Type B pancreatic cell (in vitro differentiated cells): Measurements from ENCODE around the gene TMEM213. TPM values are rescaled to one million over a fixed set of nuclear protein-coding genes. Genes with fewer than 3 reads are reported as not detected.

Source experiments
- DNase-seq: peaks from one replicate; pipeline ENCODE4 v3.0.0; 2021; ENCODE audit warnings: mixed read lengths; ENCODE audit not compliant: unreplicated experiment; ENCODE audit errors: extremely low spot score
- H3K27ac Mint-ChIP-seq: 2 replicates; pipeline ENCODE4 v1.8.0; 2021; ENCODE audit warnings: mild to moderate bottlenecking, mixed read lengths
- H3K27me3 Mint-ChIP-seq: 2 replicates; pipeline ENCODE4 v1.8.0; 2021; ENCODE audit warnings: mixed read lengths
- H3K36me3 Mint-ChIP-seq: 2 replicates; pipeline ENCODE4 v1.8.0; 2021; ENCODE audit warnings: mixed read lengths
- H3K4me1 Mint-ChIP-seq: one replicate; pipeline ENCODE4 v1.8.0; 2021; ENCODE audit warnings: mixed read lengths; ENCODE audit not compliant: unreplicated experiment
- H3K4me3 Mint-ChIP-seq: 2 replicates; pipeline ENCODE4 v1.8.0; 2021; ENCODE audit warnings: mild to moderate bottlenecking, mixed read lengths
- H3K9me3 Mint-ChIP-seq: 2 replicates; pipeline ENCODE4 v1.8.0; 2021; ENCODE audit warnings: mixed read lengths
- CTCF ChIP-seq: fragments of 200-600 bp; sonication (generic); conservative IDR thresholded peaks from 2 replicates; pipeline ENCODE4 v1.5.0; 2021; ENCODE audit warnings: antibody characterized with exemption, mild to moderate bottlenecking
- total RNA-seq: library from RNA; stranded (reverse); gene quantifications from 2 replicates; pipeline ENCODE4 v1.2.1, GENCODE V29; 2021; ENCODE audit warnings: low replicate concordance

The TMEM213 gene
- total RNA-seq, 1 donor from 2014 or later = not detected

GRCh38 chr7:138849701-138850100, 51.9 kb downstream of the TMEM213 start:
- Mint-ChIP-seq H3K4me1 (peaks cover 14% of the 10 kb centered on the region), H3K27me3 (no peaks in the 10 kb centered on the region), H3K9me3 (no peaks in the 10 kb centered on the region), H3K36me3 (peaks cover 33% of the 10 kb centered on the region), H3K4me3 (no peak overlapping the region), H3K27ac (no peak overlapping the region)
- TF ChIP-seq CTCF = no peak
- no peak for DNase-seq

- H3K27ac Mint-ChIP-seq = no peak overlapping the region
- no peak overlapping the region for H3K4me3 Mint-ChIP-seq
- no peaks in the 10 kb centered on the region for H3K27me3 Mint-ChIP-seq
- H3K36me3 Mint-ChIP-seq = peaks cover 56% of the 10 kb centered on the region
- peaks cover 14% of the 10 kb centered on the region for H3K4me1 Mint-ChIP-seq
- no peak for TF ChIP-seq CTCF
- DNase-seq = no peak
- no peaks in the 10 kb centered on the region for H3K9me3 Mint-ChIP-seq
Measured at GRCh38 chr7:138852469-138852868, 54.7 kb downstream of the TMEM213 start.

DNA sequence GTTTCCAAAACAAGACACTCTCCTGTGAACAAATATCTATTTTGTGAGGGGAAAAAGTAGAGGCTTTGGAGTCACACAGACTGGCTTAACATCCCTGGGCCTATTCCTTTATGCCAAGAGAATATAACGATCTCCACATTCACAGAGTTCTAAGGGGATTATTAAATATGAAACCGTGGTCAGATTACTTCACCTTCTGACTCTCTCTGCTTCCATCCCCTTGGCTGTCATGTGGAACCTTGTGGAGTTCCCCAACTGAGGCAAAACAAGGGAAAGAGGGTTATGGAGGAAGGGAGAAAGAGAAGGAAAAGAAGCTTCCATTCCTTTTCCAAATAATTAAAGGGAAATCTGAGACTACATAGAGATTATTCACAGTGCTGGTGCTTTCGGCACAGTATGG, 55.7 kb downstream of the TMEM213 start:
- H3K27ac Mint-ChIP-seq = no peak overlapping the region
- no peaks in the 10 kb centered on the region for H3K9me3 Mint-ChIP-seq
- H3K4me1 Mint-ChIP-seq = peaks cover 8% of the 10 kb centered on the region
- DNase-seq = no peak
- H3K4me3 Mint-ChIP-seq = no peak overlapping the region
- peaks cover 65% of the 10 kb centered on the region for H3K36me3 Mint-ChIP-seq
- TF ChIP-seq CTCF = no peak
- no peaks in the 10 kb centered on the region for H3K27me3 Mint-ChIP-seq

- no peak for TF ChIP-seq CTCF
- Mint-ChIP-seq H3K4me3 (no peak overlapping the region), H3K9me3 (no peaks in the 10 kb centered on the region), H3K27me3 (no peaks in the 10 kb centered on the region), H3K27ac (no peak overlapping the region), H3K4me1 (peaks cover 6% of the 10 kb centered on the region), H3K36me3 (peaks cover 70% of the 10 kb centered on the region)
- DNase-seq = no peak
Measured at GRCh38 chr7:138854115-138854645, 56.4 kb downstream of the TMEM213 start.

DNA sequence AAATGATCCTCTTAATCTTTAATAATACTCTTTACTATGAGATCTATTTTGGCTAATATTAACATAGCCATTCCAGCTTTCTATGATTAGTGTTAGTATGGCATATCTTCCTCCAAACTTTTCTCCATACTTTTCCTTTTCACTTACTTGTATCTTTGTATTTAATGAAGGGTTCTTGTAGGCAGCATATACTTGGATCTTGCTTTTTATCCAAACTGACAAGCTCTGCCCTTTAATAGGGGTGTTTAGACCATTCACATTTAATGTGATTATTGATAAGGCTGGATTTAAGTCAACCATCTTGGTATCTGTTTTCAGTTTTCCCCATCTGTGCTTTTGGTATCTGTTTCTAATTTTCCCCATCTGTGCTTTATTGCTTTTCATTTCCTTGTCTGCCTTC, 59.9 kb downstream of the TMEM213 start:
- no peak for TF ChIP-seq CTCF
- no peaks in the 10 kb centered on the region for H3K9me3 Mint-ChIP-seq
- no peak overlapping the region for H3K4me3 Mint-ChIP-seq
- H3K27me3 Mint-ChIP-seq = no peaks in the 10 kb centered on the region
- DNase-seq = no peak
- peaks cover 61% of the 10 kb centered on the region for H3K36me3 Mint-ChIP-seq
- peaks cover 2% of the 10 kb centered on the region for H3K4me1 Mint-ChIP-seq
- no peak overlapping the region for H3K27ac Mint-ChIP-seq

DNA sequence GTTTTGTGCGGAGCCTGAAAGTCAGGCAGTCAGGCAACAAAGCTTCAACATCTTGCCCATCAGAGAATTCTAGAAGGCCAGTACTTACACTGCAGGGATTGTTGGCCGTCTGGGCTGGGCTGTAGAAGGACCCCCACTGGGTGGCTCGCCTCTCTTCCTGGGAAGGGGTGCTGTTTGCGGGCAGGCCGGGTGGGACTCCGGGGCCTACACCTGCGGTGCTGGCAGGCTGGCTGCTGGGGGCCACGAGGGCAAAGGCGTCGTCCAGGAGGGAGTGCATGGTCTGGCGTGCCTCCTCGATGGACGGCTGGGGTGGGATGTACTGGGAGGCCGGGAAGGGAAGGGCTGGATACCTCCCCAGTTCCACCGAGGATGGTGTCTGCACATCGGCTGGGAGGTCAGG, 63.3 kb downstream of the TMEM213 start:
- Mint-ChIP-seq H3K27me3 (no peaks in the 10 kb centered on the region), H3K27ac (no peak overlapping the region), H3K4me3 (no peak overlapping the region), H3K9me3 (no peaks in the 10 kb centered on the region), H3K4me1 (no peaks in the 10 kb centered on the region), H3K36me3 (peaks cover 52% of the 10 kb centered on the region)
- no peak for DNase-seq
- no peak for TF ChIP-seq CTCF
